Inferior parietal cortex (tissue), 1 donor: ENCODE measurements around the gene RAP2A.

ENCODE experiments used
- DNase-seq: peaks from one replicate; pipeline ENCODE4 v3.0.0-alpha.2; 2016; ENCODE audit errors: extremely low spot score

The RAP2A gene

GRCh38 chr13:97433727-97434396 is at the start of gene RAP2A:
RAP2A (plus strand) TSS chr13:97434169; CDS start chr13:97434471, 302 bp downstream.
- peak; percentile 88 for DNase-seq

- no peak for DNase-seq
Measured at GRCh38 chr13:97384371-97384770, 49.6 kb upstream of the RAP2A start.

GRCh38 chr13:97385146-97385545 is 48.8 kb upstream of the RAP2A start:
- DNase-seq: no peak

- DNase-seq: no peak
Measured at GRCh38 chr13:97385854-97386253, 48.1 kb upstream of the RAP2A start.

GRCh38 chr13:97386801-97387484 is 47.0 kb upstream of the RAP2A start:
- DNase-seq: no peak

- DNase-seq: no peak
Measured at GRCh38 chr13:97387485-97387839, 46.5 kb upstream of the RAP2A start.

- no peak for DNase-seq
Measured at GRCh38 chr13:97387890-97388289, 46.1 kb upstream of the RAP2A start.

GRCh38 chr13:97388373-97388772 is 45.6 kb upstream of the RAP2A start:
- no peak for DNase-seq

GRCh38 chr13:97390941-97391600 is 42.9 kb upstream of the RAP2A start:
- DNase-seq: no peak

GRCh38 chr13:97392020-97392419 is 41.9 kb upstream of the RAP2A start:
- DNase-seq: no peak

- DNase-seq: no peak
Measured at GRCh38 chr13:97394542-97394941, 39.4 kb upstream of the RAP2A start.

- no peak for DNase-seq
Measured at GRCh38 chr13:97395447-97396136, 38.4 kb upstream of the RAP2A start.

- no peak for DNase-seq
Measured at GRCh38 chr13:97397267-97397666, 36.7 kb upstream of the RAP2A start.

- no peak for DNase-seq
Measured at GRCh38 chr13:97401421-97401820, 32.5 kb upstream of the RAP2A start.

GRCh38 chr13:97403893-97404750 is 29.8 kb upstream of the RAP2A start:
- no peak for DNase-seq

GRCh38 chr13:97407540-97407939 is 26.4 kb upstream of the RAP2A start:
- DNase-seq: peak; percentile 60

- no peak for DNase-seq
Measured at GRCh38 chr13:97408938-97409337, 25.0 kb upstream of the RAP2A start.

- DNase-seq: no peak
Measured at GRCh38 chr13:97411984-97412383, 22.0 kb upstream of the RAP2A start.

- DNase-seq: no peak
Measured at GRCh38 chr13:97413694-97414093, 20.3 kb upstream of the RAP2A start.

GRCh38 chr13:97414392-97414791 is 19.6 kb upstream of the RAP2A start:
- no peak for DNase-seq

GRCh38 chr13:97417698-97418097 is 16.3 kb upstream of the RAP2A start:
- DNase-seq: no peak
